Glutamatergic neuron (in vitro differentiated cells): ENCODE results near the gene ATP6V1B1. TPM values are rescaled to one million over a fixed set of nuclear protein-coding genes. Genes with fewer than 3 reads are reported as not detected.

Experiments
- DNase-seq: peaks from one replicate; pipeline ENCODE4 v3.0.0; 2022
- H3K27ac Mint-ChIP-seq: one replicate; pipeline ENCODE4 v1.8.0; 2020; ENCODE audit warnings: mild to moderate bottlenecking, mixed read lengths, inconsistent platforms; ENCODE audit not compliant: unreplicated experiment
- H3K27me3 Mint-ChIP-seq: one replicate; pipeline ENCODE4 v1.8.0; 2020; ENCODE audit warnings: mild to moderate bottlenecking, moderate library complexity, mixed read lengths, inconsistent platforms; ENCODE audit not compliant: unreplicated experiment
- H3K36me3 Mint-ChIP-seq: one replicate; pipeline ENCODE4 v1.8.0; 2020; ENCODE audit warnings: mild to moderate bottlenecking, mixed read lengths, inconsistent platforms; ENCODE audit not compliant: unreplicated experiment
- H3K4me1 Mint-ChIP-seq: one replicate; pipeline ENCODE4 v1.8.0; 2020; ENCODE audit warnings: mild to moderate bottlenecking, low read depth, mixed read lengths, inconsistent platforms; ENCODE audit not compliant: unreplicated experiment
- H3K4me3 Mint-ChIP-seq: one replicate; pipeline ENCODE4 v1.8.0; 2020; ENCODE audit warnings: mild to moderate bottlenecking, mixed read lengths, inconsistent platforms; ENCODE audit not compliant: unreplicated experiment
- H3K9me3 Mint-ChIP-seq: one replicate; pipeline ENCODE4 v1.8.0; 2020; ENCODE audit warnings: mild to moderate bottlenecking, moderate library complexity, mixed read lengths, inconsistent platforms; ENCODE audit not compliant: unreplicated experiment
- total RNA-seq: library from RNA; stranded (reverse); fragmentation: NEBNext Ultra II Directional; extraction: Animal tissue kit (Norgen Biotek cat#: 25700); gene quantifications from one replicate; pipeline ENCODE4 v1.2.1, GENCODE V29; 2021; ENCODE audit not compliant: unreplicated experiment
- TF ChIP-seq, protein P1 (sequence below): fragments of 200-600 bp; sonication (generic); IDR thresholded peaks from one replicate; pipeline ENCODE4 v1.5.0; 2021; ENCODE audit not compliant: partially characterized antibody, unreplicated experiment

The ATP6V1B1 gene
- total RNA-seq, 1 donor from 2014 or later: not detected

GRCh38 chr2:70921031-70921430, 14.7 kb upstream of the ATP6V1B1 start:
- peaks cover 12% of the 10 kb centered on the region for H3K27me3 Mint-ChIP-seq

DNA sequence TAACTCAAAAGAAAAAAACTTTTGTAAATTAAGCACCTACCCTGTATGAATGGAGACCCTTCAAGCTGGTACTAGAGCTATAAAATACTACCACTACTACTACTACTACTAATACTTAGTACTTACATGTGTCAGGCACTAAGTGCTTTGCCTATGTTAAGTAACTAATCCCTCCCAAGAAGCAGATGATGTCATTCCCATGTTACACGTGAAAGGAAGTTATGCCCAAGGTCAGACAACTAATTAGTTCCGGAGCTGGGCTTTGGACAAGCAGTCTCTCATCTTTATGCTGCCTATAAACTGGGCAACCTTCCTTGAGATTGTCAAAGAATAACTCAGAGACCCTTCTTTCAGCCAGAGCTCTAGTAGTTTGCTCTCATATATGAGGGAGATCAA, 13.9 kb upstream of the ATP6V1B1 start:
- H3K27ac Mint-ChIP-seq: peak overlapping the region; percentile 89

More at GRCh38 chr2:70921031-70921430, 14.7 kb upstream of the ATP6V1B1 start:
- no peak overlapping the region for H3K27ac Mint-ChIP-seq
- H3K9me3 Mint-ChIP-seq: peaks cover 14% of the 10 kb centered on the region
- DNase-seq: no peak
- H3K4me3 Mint-ChIP-seq: no peak overlapping the region
- H3K36me3 Mint-ChIP-seq: peaks cover 16% of the 10 kb centered on the region
- H3K4me1 Mint-ChIP-seq: peaks cover 36% of the 10 kb centered on the region
- TF ChIP-seq, protein P1, sequence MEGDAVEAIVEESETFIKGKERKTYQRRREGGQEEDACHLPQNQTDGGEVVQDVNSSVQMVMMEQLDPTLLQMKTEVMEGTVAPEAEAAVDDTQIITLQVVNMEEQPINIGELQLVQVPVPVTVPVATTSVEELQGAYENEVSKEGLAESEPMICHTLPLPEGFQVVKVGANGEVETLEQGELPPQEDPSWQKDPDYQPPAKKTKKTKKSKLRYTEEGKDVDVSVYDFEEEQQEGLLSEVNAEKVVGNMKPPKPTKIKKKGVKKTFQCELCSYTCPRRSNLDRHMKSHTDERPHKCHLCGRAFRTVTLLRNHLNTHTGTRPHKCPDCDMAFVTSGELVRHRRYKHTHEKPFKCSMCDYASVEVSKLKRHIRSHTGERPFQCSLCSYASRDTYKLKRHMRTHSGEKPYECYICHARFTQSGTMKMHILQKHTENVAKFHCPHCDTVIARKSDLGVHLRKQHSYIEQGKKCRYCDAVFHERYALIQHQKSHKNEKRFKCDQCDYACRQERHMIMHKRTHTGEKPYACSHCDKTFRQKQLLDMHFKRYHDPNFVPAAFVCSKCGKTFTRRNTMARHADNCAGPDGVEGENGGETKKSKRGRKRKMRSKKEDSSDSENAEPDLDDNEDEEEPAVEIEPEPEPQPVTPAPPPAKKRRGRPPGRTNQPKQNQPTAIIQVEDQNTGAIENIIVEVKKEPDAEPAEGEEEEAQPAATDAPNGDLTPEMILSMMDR: no peak

GRCh38 chr2:70922235-70923234, 13.2 kb upstream of the ATP6V1B1 start:
- Mint-ChIP-seq H3K9me3 (peaks cover 14% of the 10 kb centered on the region), H3K36me3 (peaks cover 14% of the 10 kb centered on the region), H3K4me3 (peak overlapping the region; percentile 48), H3K27me3 (peaks cover 12% of the 10 kb centered on the region), H3K27ac (peak overlapping the region; percentile 89), H3K4me1 (peaks cover 36% of the 10 kb centered on the region)
- TF ChIP-seq, protein P1: no peak
- peak; percentile 65 for DNase-seq

More for the DNA sequence above, 13.9 kb upstream of the ATP6V1B1 start:
- H3K4me3 Mint-ChIP-seq: peak overlapping the region; percentile 48
- H3K9me3 Mint-ChIP-seq: peaks cover 14% of the 10 kb centered on the region
- peaks cover 36% of the 10 kb centered on the region for H3K4me1 Mint-ChIP-seq
- peaks cover 12% of the 10 kb centered on the region for H3K27me3 Mint-ChIP-seq
- peaks cover 16% of the 10 kb centered on the region for H3K36me3 Mint-ChIP-seq
- TF ChIP-seq, protein P1: no peak
- DNase-seq: no peak

GRCh38 chr2:70923378-70924015, 12.2 kb upstream of the ATP6V1B1 start:
- H3K27ac Mint-ChIP-seq: peak overlapping the region; percentile 89
- H3K27me3 Mint-ChIP-seq: peaks cover 12% of the 10 kb centered on the region
- DNase-seq: no peak
- peak overlapping the region; percentile 30 for H3K4me3 Mint-ChIP-seq
- H3K36me3 Mint-ChIP-seq: peaks cover 10% of the 10 kb centered on the region
- TF ChIP-seq, protein P1: peak; percentile 20
- peaks cover 12% of the 10 kb centered on the region for H3K9me3 Mint-ChIP-seq
- H3K4me1 Mint-ChIP-seq: peaks cover 36% of the 10 kb centered on the region

DNA sequence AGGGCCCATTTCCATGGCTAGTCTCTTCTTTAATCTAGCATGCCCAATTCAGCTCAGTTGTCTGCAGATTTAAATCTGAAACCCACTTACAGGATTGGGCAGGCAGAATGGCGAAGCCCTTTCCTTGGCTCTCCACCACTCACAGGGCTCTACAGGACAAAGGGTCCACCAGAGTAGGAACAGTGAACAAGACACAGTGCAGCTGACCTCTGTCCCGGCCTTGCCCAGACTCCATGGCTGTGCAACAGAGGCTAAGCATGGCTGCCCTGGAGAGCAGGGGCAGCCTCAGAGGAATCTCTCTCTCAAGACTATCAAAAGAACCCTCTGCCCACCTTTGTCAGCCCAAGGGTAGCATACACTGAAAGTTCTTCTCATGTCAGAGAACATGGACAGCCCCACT, 9.7 kb upstream of the ATP6V1B1 start:
- no peak for DNase-seq
- no peak overlapping the region for H3K4me3 Mint-ChIP-seq
- peaks cover 9% of the 10 kb centered on the region for H3K27me3 Mint-ChIP-seq

More for the DNA sequence above, 9.7 kb upstream of the ATP6V1B1 start:
- Mint-ChIP-seq H3K9me3 (peaks cover 14% of the 10 kb centered on the region), H3K27ac (no peak overlapping the region), H3K4me1 (peaks cover 32% of the 10 kb centered on the region), H3K36me3 (peaks cover 10% of the 10 kb centered on the region)
- TF ChIP-seq, protein P1: no peak
